HS-27A (cell line): ENCODE data around the gene SRRM2.

Experiments used
- DNase-seq: peaks from one replicate; pipeline ENCODE4 v3.0.0-alpha.2; 2012; ENCODE audit warnings: low read depth, missing footprints

Gene SRRM2

GRCh38 chr16:2752035-2752849 is at the start of gene SRRM2:
TSS of gene SRRM2 (plus strand) at chr16:2752638. CDS start at chr16:2756365, 3,727 bp downstream.
- DNase-seq: peak; percentile 91

GRCh38 chr16:2702871-2703745 is 49.3 kb upstream of the SRRM2 start:
- no peak for DNase-seq

GRCh38 chr16:2704166-2704982 is 48.1 kb upstream of the SRRM2 start:
- no peak for DNase-seq

DNA sequence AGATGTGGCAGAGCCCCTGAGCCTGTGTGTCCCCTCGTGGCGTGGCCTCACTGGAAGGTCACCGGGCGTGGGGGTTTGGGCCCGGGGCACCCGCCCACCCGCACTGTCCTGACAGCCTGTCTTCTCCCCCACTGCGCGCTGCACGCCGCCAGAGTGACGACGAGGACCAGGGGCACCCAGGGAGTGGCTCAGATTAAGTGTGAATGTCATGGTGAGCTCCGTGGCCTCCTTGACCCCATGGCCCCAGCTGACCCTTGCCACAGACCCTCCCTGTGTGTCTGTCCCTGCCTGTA is 47.5 kb upstream of the SRRM2 start:
- DNase-seq: no peak

GRCh38 chr16:2705351-2705750 is 47.1 kb upstream of the SRRM2 start:
- DNase-seq: no peak

DNA sequence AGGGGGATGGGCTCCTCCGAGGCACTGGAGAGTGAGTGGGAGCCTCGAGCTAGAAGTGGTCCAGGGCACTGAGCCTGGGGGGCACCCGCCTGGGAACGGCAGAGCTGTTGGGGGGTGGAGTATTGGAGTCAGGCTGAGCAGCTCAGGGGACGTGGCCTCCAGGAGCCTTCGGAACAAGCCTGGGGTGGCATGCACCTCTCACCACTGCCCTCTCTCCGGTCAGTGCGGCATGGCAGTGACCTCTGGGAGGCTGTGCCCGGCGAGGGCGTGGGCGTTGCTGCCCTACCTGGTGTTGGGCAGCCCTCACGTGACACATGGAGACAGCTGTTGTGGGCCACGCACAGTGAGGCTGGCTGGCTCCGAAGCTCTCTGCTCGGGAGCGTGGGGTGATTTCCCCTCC is 46.4 kb upstream of the SRRM2 start:
- DNase-seq: no peak

DNA sequence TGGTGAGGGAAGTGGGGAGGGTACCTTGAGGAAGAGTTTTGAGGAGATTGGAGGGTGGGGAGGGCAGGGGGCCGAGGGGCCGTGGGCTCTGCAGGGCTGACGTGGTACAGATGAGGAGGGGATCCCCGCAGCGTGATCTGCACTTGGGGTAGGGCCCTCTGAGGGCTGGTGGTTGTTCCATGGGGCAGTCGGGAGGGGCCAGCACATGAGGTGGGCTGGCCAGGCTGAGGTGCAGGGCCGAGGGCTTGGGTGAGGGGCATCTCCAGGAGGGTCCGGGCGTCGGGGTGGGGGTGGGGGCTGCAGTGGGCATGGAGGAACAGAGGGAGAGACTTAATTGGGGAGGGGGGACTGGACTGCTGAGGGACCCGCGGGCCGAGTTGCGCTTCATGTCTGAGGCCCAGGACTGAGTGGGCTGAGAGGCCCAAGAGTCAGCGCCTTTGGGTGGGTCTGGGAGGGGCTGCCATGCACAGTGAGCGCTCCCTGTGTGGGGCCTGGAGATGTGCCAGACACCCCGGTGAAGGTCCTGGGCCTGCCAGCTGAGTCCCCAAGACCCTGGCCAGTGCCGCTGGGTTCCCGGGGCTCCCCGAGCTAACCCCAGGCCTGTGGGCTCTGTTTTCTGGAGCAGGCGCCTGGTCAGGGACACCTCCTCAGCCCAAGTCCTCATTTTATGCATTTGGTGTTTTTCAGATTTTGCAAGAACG is 45.7 kb upstream of the SRRM2 start:
- no peak for DNase-seq

- DNase-seq: no peak
Observed at GRCh38 chr16:2707368-2708289, 44.8 kb upstream of the SRRM2 start.

- no peak for DNase-seq
Observed at GRCh38 chr16:2708290-2708639, 44.2 kb upstream of the SRRM2 start.

DNA sequence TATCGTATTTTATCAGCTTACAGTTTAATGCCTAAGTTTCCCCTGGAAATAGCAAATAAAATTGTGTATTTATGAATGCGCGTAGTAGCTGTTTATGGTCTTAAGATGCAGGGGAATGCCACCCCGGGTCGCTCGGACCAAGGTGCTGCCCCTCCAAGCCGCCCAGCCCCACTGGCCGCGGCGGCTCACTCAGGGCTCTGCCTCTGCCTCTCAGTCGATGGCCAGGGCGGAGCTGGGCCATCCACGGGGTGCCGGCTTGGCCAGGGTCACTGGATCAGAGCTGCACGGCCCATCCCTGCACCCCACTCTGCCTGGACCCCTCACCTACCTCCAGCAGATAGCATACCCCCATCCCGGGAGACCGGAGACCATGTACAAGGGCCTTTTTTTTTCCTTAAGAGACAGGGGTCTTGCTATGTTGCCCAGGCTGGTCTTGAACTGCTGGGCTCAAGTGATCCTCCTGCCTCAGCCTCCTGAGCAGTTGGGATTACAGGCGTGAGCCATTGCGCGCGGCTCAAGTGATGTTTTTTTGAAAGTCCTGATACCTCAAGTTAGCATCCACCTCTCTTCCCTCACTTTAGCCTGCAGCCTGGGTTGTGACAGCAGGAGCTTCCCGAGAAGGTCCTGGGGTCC is 43.4 kb upstream of the SRRM2 start:
- no peak for DNase-seq

DNA sequence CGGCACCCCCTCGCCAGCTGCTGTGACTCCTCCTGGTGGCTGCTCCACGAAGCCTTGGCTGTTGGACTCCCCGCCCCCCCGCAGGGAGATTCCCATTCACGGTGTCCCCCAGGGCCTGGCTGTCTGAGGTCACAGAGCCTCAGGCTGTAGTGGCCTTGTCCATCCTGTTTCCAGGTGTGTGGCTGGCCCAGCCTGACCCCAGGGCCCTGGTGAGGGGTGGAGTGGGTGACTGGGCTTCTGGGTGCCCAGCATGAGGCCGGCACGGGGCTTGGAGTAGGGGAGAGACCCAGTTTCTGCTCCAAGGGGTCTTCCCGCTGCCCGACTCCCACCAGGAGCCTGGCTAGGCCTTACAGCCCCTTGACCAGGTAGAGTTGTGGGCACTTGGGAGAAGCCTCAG is 42.9 kb upstream of the SRRM2 start:
- no peak for DNase-seq

DNA sequence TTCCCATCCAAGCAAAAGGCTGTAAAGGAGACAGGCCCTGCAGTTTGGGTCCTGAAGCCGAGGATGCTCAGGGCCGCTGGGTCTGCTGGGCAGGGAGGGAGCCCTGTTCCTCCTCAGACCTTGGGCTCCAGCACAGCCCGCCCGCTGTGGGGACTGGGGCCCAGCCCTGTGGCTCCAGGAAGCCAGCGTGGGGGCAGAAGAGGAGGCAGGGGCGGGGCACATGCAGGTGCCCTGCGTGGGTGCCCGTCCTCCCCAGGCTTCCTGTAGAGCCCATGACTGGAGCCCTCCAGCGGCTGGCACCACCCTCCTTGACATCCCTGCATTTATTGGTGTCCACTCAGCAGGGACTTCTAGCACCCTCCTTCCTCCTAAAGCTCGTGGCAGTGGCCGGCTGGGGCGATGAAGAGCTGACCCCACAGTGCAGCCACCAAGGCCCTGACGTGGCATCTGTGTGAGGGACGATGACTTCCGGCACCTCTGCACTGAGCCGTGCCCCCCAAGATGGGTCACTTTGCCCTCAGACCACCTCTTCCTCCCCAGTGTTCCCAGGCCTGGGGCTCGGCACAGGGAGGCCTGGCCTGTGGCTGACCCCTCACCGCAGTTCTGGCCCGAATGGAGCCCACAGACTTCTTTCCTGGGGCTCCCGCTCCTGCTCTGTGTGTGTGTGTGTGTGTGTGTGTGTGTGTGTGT is 42.3 kb upstream of the SRRM2 start:
- no peak for DNase-seq

GRCh38 chr16:2710711-2711231 is 41.7 kb upstream of the SRRM2 start:
- no peak for DNase-seq

GRCh38 chr16:2711370-2712062 is 40.9 kb upstream of the SRRM2 start:
- no peak for DNase-seq

GRCh38 chr16:2712063-2712441 is 40.4 kb upstream of the SRRM2 start:
- DNase-seq: no peak

GRCh38 chr16:2712546-2712945 is 39.9 kb upstream of the SRRM2 start:
- no peak for DNase-seq

GRCh38 chr16:2713523-2713922 is 38.9 kb upstream of the SRRM2 start:
- DNase-seq: no peak

DNA sequence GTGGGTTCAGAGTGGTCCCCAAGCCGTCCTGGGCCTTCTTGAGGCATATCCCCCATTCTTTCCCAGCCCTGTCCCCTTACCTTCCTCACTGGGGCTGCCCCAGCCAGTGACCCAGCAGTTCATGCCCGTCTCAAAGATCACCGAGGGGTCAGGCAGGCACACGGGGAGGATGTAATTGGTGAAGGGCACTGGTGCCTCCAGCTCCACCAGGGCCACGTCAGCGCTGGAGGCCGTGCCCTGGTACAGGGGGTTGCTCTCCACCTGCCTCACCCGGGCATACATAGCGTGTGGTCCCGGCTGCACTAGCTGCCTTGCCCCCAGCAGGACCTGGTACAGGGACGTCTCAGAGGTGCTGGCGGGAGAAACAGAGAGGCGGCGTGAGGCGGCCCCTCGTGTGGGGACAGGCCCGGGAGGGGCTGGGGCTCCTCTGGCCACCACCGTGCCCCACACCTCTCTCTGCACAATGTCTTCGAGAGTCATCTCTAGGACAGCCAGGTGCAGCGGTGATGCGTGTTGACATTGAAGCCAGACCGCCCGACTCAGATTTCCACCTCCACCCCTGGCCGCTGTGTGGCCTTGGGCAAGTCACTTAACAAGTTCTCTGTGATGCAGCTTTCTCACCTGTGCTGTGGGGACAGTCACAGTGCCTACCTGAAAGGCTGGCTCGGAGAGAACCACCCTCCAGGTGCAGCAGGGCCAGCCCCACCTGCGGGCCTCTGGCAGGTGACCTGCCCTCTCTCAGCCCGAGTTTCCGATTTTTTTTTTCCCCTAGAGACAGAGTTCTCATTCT is 38.3 kb upstream of the SRRM2 start:
- no peak for DNase-seq
